Cardiac fibroblast (primary cell): ENCODE data around the gene NDFIP2.

Experiments used
- DNase-seq, 2 donors: peaks; one replicate each; pipeline versions ENCODE4 v3.0.0 to v3.0.0-alpha.2; 2010; ENCODE audit warnings: low read depth in 2 of 2
- H3K4me3 ChIP-seq, 2 donors: replicated peaks in 1 of 2; 1 replicate in 1 of 2; 2 replicates in 1 of 2; pipeline ENCODE4 v1.5.1; 2011; ENCODE audit warnings: low read depth in 2 of 2, low read length in 2 of 2, mild to moderate bottlenecking in 2 of 2, moderate library complexity in 1 of 2
- TF ChIP-seq, protein P1 (sequence below): IDR thresholded peaks from one replicate; pipeline ENCODE4 v1.5.1; 2011; ENCODE audit warnings: low read depth, mild to moderate bottlenecking, low read length, inconsistent platforms

The NDFIP2 gene

DNA sequence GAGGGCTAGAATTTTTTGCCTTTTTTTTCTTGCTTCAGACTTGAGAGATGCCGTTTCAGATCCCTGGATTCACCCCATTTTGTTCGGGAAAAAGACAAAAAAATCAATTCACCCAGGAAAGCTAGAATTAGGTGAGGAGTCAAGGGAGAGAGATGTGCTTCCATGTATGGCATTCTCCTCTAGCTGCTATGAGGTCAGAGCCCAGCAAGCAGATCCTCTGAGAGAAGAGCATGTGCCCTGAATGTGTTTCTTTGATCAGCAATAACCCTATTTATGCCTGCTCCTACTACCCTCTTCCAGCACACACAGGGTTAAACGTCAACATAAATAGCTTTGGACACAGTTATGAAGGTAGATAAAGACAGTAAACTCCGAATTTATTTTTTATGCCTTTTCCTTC, 53.6 kb downstream of the NDFIP2 start:
- TF ChIP-seq, protein P1, sequence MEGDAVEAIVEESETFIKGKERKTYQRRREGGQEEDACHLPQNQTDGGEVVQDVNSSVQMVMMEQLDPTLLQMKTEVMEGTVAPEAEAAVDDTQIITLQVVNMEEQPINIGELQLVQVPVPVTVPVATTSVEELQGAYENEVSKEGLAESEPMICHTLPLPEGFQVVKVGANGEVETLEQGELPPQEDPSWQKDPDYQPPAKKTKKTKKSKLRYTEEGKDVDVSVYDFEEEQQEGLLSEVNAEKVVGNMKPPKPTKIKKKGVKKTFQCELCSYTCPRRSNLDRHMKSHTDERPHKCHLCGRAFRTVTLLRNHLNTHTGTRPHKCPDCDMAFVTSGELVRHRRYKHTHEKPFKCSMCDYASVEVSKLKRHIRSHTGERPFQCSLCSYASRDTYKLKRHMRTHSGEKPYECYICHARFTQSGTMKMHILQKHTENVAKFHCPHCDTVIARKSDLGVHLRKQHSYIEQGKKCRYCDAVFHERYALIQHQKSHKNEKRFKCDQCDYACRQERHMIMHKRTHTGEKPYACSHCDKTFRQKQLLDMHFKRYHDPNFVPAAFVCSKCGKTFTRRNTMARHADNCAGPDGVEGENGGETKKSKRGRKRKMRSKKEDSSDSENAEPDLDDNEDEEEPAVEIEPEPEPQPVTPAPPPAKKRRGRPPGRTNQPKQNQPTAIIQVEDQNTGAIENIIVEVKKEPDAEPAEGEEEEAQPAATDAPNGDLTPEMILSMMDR, result no peak
- peak in 1 of 2 donors; percentile 13 for DNase-seq
- H3K4me3 ChIP-seq, result no peak overlapping the region

DNA sequence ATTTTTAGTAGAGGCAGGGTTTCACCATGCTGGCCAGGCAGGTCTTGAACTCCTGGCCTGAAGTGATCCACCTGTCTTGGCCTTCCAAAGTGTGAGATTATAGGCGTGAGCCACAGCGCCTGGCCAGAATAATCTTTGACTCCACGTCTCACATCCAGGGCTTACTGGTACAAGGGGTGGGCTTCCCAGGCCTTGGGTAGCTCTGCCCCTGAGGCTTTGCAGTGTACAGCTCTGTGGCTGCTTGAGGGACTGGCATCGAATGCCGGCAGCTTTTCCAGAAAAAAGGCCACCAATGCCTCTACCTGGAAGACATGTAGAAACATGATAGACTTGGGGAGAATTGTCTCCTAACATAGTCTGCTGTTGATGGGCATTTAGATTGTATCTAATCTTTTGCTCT, 57.8 kb downstream of the NDFIP2 start:
- H3K4me3 ChIP-seq, result no peak overlapping the region
- TF ChIP-seq, protein P1, result no peak
- no peak for DNase-seq

- TF ChIP-seq, protein P1, result no peak
- no peak for DNase-seq
- no peak overlapping the region for H3K4me3 ChIP-seq
These were observed 59.5 kb downstream of the NDFIP2 start for GRCh38 chr13:79540504-79540903.

DNA sequence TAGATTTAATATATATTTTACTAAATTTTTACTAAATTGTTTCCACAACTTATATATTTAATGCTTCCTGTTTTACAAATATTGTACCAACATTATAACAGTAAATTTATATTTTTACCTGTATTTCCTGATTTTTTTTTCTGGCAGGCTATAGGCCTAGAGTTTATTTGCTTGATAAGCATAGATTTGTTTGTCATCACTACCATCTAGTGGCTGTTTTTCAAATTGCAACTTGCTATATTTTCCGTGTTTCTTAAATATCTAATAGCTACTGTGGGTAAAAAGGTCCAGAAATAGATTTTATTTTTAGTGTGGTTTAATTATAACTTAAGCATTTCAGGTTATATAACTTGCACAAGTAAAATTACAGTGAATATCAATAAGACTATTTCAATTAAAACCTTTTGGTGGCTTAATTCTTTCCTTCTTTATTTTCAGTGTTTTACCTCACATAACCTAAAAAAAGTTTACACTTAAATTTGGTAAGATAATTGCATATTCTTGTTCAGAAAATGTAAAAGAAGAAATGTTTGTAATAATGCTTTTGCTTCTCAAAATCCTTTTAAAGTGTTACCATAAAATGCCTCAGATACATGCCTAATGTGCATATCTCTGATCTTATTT, 60.6 kb downstream of the NDFIP2 start:
- no peak overlapping the region for H3K4me3 ChIP-seq
- peak; percentile 83 to 86 for DNase-seq
- TF ChIP-seq, protein P1, result peak; percentile 59

DNA sequence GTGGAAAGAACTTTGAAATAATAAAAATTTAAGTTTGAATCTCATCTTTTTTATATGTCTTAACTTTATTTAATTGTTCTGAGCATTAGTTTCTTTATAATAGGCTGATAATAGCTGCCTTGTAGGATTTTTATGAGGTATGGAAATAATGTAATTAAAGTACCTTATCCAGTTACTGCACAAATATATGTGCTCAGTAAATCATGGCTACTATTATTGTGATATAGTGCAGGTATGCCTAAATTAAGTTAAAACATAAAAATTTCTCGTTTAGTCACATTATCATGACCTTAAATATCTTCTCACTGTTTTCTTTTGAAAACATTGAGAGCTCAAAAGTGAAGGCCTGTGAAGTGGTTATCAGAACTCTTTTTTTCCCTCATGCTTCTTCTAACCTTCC, 62.9 kb downstream of the NDFIP2 start:
- no peak overlapping the region for H3K4me3 ChIP-seq
- no peak for DNase-seq
- TF ChIP-seq, protein P1, result no peak

- no peak for DNase-seq
- no peak overlapping the region for H3K4me3 ChIP-seq
- TF ChIP-seq, protein P1, result no peak
These were observed 66.5 kb downstream of the NDFIP2 start for GRCh38 chr13:79547211-79548195.
